ENCODE results near the gene RFC5.

DNA sequence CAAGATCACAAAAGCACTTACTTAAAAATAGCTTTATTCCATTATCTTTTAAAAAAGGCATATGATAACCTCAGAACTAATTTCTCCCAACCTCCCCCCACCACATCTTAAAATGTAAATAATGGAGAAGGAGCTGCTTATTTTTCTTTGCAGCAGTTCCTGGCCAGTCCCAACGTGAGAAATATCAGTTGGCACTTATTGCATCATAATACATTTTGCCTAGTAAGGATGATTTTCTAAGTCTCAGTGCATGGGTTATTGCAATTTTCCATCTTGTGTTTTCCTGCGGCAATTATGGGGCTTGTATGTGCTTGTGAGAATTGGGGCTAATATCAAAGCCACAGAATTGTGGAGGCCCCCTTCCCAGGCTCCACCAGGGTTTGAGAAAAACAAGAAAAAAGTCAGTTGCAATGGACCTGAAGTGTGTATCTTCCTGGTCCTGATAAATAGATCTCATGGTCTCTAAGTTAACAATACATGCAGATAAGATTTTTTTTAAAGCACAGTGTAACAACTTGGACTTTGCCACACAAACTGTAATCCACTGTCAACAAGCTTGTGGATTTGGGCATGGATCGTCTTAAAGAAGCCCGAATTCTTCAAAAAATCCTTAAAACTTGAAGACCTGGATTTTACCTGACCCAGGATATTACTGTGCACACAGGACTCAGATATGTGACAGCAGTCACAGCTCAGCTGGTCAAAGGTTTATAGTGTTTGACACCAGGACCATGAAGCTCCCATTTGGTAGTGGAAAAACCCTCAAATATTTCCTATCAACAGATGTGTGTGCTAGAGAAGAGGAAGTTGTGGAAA, 47.3 kb downstream of the RFC5 start:
- TF ChIP-seq POLR2AphosphoS5 (IDR thresholded peaks at IDR 0.05), result no peak
- TF ChIP-seq, protein P1, sequence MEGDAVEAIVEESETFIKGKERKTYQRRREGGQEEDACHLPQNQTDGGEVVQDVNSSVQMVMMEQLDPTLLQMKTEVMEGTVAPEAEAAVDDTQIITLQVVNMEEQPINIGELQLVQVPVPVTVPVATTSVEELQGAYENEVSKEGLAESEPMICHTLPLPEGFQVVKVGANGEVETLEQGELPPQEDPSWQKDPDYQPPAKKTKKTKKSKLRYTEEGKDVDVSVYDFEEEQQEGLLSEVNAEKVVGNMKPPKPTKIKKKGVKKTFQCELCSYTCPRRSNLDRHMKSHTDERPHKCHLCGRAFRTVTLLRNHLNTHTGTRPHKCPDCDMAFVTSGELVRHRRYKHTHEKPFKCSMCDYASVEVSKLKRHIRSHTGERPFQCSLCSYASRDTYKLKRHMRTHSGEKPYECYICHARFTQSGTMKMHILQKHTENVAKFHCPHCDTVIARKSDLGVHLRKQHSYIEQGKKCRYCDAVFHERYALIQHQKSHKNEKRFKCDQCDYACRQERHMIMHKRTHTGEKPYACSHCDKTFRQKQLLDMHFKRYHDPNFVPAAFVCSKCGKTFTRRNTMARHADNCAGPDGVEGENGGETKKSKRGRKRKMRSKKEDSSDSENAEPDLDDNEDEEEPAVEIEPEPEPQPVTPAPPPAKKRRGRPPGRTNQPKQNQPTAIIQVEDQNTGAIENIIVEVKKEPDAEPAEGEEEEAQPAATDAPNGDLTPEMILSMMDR (IDR thresholded peaks at IDR 0.05), result no peak
